ENCODE results near the gene SLC38A1.

- no peak for TF ChIP-seq POLR2AphosphoS5 (IDR thresholded peaks at IDR 0.05; ENCODE audit: low read depth, low read length)
- TF ChIP-seq, protein P1, sequence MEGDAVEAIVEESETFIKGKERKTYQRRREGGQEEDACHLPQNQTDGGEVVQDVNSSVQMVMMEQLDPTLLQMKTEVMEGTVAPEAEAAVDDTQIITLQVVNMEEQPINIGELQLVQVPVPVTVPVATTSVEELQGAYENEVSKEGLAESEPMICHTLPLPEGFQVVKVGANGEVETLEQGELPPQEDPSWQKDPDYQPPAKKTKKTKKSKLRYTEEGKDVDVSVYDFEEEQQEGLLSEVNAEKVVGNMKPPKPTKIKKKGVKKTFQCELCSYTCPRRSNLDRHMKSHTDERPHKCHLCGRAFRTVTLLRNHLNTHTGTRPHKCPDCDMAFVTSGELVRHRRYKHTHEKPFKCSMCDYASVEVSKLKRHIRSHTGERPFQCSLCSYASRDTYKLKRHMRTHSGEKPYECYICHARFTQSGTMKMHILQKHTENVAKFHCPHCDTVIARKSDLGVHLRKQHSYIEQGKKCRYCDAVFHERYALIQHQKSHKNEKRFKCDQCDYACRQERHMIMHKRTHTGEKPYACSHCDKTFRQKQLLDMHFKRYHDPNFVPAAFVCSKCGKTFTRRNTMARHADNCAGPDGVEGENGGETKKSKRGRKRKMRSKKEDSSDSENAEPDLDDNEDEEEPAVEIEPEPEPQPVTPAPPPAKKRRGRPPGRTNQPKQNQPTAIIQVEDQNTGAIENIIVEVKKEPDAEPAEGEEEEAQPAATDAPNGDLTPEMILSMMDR (IDR thresholded peaks at IDR 0.05) = no peak
Observed at GRCh38 chr12:46148327-46149078, 120.3 kb downstream of the SLC38A1 start.

Measured in SK-N-SH (cell line).